Measurements from ENCODE around the gene SOCS7. TPM values are rescaled to one million over a fixed set of nuclear protein-coding genes. Genes with fewer than 3 reads are reported as not detected.

Gene SOCS7
- total and polyA plus RNA-seq, 2 experiments from 2014 or later, result 5.0 to 29.2 TPM

- TF ChIP-seq ZNF462 (CRISPR knock-in tag; IDR thresholded peaks at IDR 0.05) (no peak), STAT1 (IDR thresholded peaks at IDR 0.05; ENCODE audit: unreplicated experiment) (no peak)
Measured at GRCh38 chr17:38439436-38439835, 87.8 kb downstream of the SOCS7 start (continued).

GRCh38 chr17:38440614-38441397 is 89.2 kb downstream of the SOCS7 start:
- Histone ChIP-seq H2AFZ (no peak overlapping the region), H3K4me2 (peak overlapping the region; percentile 74), H3K9me2 (ENCODE audit: insufficient read depth) (no peaks in the 10 kb centered on the region), H3K79me2 (replicated peaks; ENCODE audit: insufficient read depth) (peaks cover 80% of the 10 kb centered on the region), H3F3A (replicated peaks; ENCODE audit: low read depth) (peaks cover 19% of the 10 kb centered on the region), H3K4me3 (peak overlapping the region; percentile 22; the same call in 1 of the 2 replicates), H3K4me1 (ENCODE audit: insufficient read depth) (peaks cover 59% of the 10 kb centered on the region), H3K27ac (ENCODE audit: low read depth) (peak overlapping the region; percentile 91), H4K20me1 (replicated peaks; ENCODE audit: insufficient read depth) (peaks cover 4% of the 10 kb centered on the region; the same call in 1 of the 2 replicates), H3K27me3 (ENCODE audit: insufficient read depth) (no peaks in the 10 kb centered on the region), H3K36me3 (ENCODE audit: insufficient read depth) (no peaks in the 10 kb centered on the region; the same call in 1 of the 2 replicates)
- peak overlapping the region; percentile 92 for H3K27ac Mint-ChIP-seq
- ATAC-seq (peak; percentile 90), DNase-seq (ENCODE audit: low spot score) (peak; percentile 88)
- no peaks in the 10 kb centered on the region; the same call in 2 of the 3 replicates for H3K9me3 Mint-ChIP-seq
- peaks cover 23% of the 10 kb centered on the region for H3K27me3 Mint-ChIP-seq (ENCODE audit: insufficient read depth, low read depth, poor library complexity)
- H3K4me3 Mint-ChIP-seq, result peak overlapping the region; percentile 6; the same call in 1 of the 3 replicates
- peaks cover 30% of the 10 kb centered on the region for H3K36me3 Mint-ChIP-seq (ENCODE audit: low read depth)
- peaks cover 66% of the 10 kb centered on the region for H3K4me1 Mint-ChIP-seq
- no peak for TF ChIP-seq NANOG (IDR thresholded peaks at IDR 0.05; ENCODE audit: borderline replicate concordance)
- no peak for TF ChIP-seq ZNF462 (CRISPR knock-in tag; IDR thresholded peaks at IDR 0.05)
- no peak for TF ChIP-seq ETS1 (IDR thresholded peaks at IDR 0.05)
- no peak for TF ChIP-seq ZNF114 (CRISPR knock-in tag; IDR thresholded peaks at IDR 0.05)
- TF ChIP-seq CREB1 (CRISPR knock-in tag; IDR thresholded peaks at IDR 0.05; ENCODE audit: low read depth), result no peak
